HCEC 1CT (cell line): ENCODE data around the gene SHROOM3.

Experiments
- DNase-seq: peaks from one replicate; pipeline ENCODE4 v3.0.0-alpha.2; 2017

SHROOM3 gene

GRCh38 chr4:76498550-76498949 lies 63.5 kb downstream of the SHROOM3 start:
- no peak for DNase-seq

GRCh38 chr4:76499461-76499860 lies 64.4 kb downstream of the SHROOM3 start:
- no peak for DNase-seq

GRCh38 chr4:76502886-76503285 lies 67.9 kb downstream of the SHROOM3 start:
- no peak for DNase-seq

- DNase-seq, result peak; percentile 7
These were observed 69.8 kb downstream of the SHROOM3 start for GRCh38 chr4:76504613-76505465.

GRCh38 chr4:76511947-76512346 lies 76.9 kb downstream of the SHROOM3 start:
- DNase-seq, result no peak

GRCh38 chr4:76513482-76513881 lies 78.5 kb downstream of the SHROOM3 start:
- no peak for DNase-seq

- DNase-seq, result no peak
These were observed 79.1 kb downstream of the SHROOM3 start for GRCh38 chr4:76514087-76514486.

GRCh38 chr4:76515975-76516843 lies 81.2 kb downstream of the SHROOM3 start:
- no peak for DNase-seq

GRCh38 chr4:76518241-76518640 lies 83.2 kb downstream of the SHROOM3 start:
- DNase-seq, result no peak

- DNase-seq, result no peak
These were observed 88.6 kb downstream of the SHROOM3 start for GRCh38 chr4:76523593-76523992.

GRCh38 chr4:76525751-76526150 lies 90.7 kb downstream of the SHROOM3 start:
- DNase-seq, result no peak

GRCh38 chr4:76526585-76526990 lies 91.6 kb downstream of the SHROOM3 start:
- DNase-seq, result no peak

- DNase-seq, result no peak
These were observed 92.6 kb downstream of the SHROOM3 start for GRCh38 chr4:76527666-76528065.

GRCh38 chr4:76531597-76531996 lies 96.6 kb downstream of the SHROOM3 start:
- DNase-seq, result no peak

GRCh38 chr4:76532805-76533204 lies 97.8 kb downstream of the SHROOM3 start:
- DNase-seq, result no peak

- DNase-seq, result no peak
These were observed 98.3 kb downstream of the SHROOM3 start for GRCh38 chr4:76533314-76533713.

- DNase-seq, result no peak
These were observed 100.8 kb downstream of the SHROOM3 start for GRCh38 chr4:76535603-76536372.

GRCh38 chr4:76536373-76536689 lies 101.3 kb downstream of the SHROOM3 start:
- no peak for DNase-seq

- DNase-seq, result no peak
These were observed 103.3 kb downstream of the SHROOM3 start for GRCh38 chr4:76538296-76538695.

- DNase-seq, result no peak
These were observed 105.0 kb downstream of the SHROOM3 start for GRCh38 chr4:76539979-76540378.

- no peak for DNase-seq
These were observed 105.5 kb downstream of the SHROOM3 start for GRCh38 chr4:76540486-76540885.

- no peak for DNase-seq
These were observed 108.3 kb downstream of the SHROOM3 start for GRCh38 chr4:76543378-76543777.

- DNase-seq, result no peak
These were observed 109.7 kb downstream of the SHROOM3 start for GRCh38 chr4:76544725-76545124.
